ENCODE results near the gene TDRD12.

GRCh38 chr19:32819419-32820400, 100.1 kb downstream of the TDRD12 start:
- TF ChIP-seq, protein P1, sequence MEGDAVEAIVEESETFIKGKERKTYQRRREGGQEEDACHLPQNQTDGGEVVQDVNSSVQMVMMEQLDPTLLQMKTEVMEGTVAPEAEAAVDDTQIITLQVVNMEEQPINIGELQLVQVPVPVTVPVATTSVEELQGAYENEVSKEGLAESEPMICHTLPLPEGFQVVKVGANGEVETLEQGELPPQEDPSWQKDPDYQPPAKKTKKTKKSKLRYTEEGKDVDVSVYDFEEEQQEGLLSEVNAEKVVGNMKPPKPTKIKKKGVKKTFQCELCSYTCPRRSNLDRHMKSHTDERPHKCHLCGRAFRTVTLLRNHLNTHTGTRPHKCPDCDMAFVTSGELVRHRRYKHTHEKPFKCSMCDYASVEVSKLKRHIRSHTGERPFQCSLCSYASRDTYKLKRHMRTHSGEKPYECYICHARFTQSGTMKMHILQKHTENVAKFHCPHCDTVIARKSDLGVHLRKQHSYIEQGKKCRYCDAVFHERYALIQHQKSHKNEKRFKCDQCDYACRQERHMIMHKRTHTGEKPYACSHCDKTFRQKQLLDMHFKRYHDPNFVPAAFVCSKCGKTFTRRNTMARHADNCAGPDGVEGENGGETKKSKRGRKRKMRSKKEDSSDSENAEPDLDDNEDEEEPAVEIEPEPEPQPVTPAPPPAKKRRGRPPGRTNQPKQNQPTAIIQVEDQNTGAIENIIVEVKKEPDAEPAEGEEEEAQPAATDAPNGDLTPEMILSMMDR (conservative IDR thresholded peaks at IDR 0.05), result no peak
- no peak for TF ChIP-seq ZFX (IDR thresholded peaks at IDR 0.05)
